GM12878 (cell line): ENCODE data around the gene SLC37A3.

Experiments
- EZH2 ChIP-seq: IDR thresholded peaks from 2 replicates; pipeline ENCODE4 v1.6.1; 2012; ENCODE audit warnings: low read depth, mild to moderate bottlenecking, control low read depth, inconsistent platforms, low read length, borderline replicate concordance; ENCODE audit not compliant: control insufficient read depth
- POLR2A ChIP-seq: IDR thresholded peaks from 2 replicates; pipeline ENCODE4 v1.6.1; 2011; ENCODE audit warnings: low read depth, mild to moderate bottlenecking, low read length
- POLR2AphosphoS2 ChIP-seq: IDR thresholded peaks from 2 replicates; pipeline ENCODE4 v1.6.1; 2011; ENCODE audit warnings: low read depth, mild to moderate bottlenecking, low read length, improper control_type of control experiment, moderate library complexity
- SREBF2 ChIP-seq: IDR thresholded peaks from 2 replicates; pipeline ENCODE4 v1.6.1; 2012; ENCODE audit warnings: mild to moderate bottlenecking, low read length
- ZNF274 ChIP-seq: IDR thresholded peaks from one replicate; pipeline ENCODE4 v1.8.0; 2011; ENCODE audit not compliant: insufficient read length, insufficient read depth
- TF ChIP-seq, protein P1 (sequence below), 3 experiments: IDR thresholded peaks in 2 of 3; conservative IDR thresholded peaks in 1 of 3; 2 replicates each; pipeline ENCODE4 v1.5.1; 2011; ENCODE audit warnings: low read depth in 3 of 3, low read length in 3 of 3, mild to moderate bottlenecking in 3 of 3, control low read depth in 2 of 3, moderate library complexity in 2 of 3, inconsistent platforms in 1 of 3, mixed read lengths in 1 of 3; ENCODE audit not compliant: control insufficient read depth in 2 of 3, insufficient read depth in 1 of 3; ENCODE audit errors: extremely low read depth in 1 of 3
- TF ChIP-seq, protein P2 (sequence below): IDR thresholded peaks from 2 replicates; pipeline ENCODE4 v1.6.1; 2012; ENCODE audit warnings: mild to moderate bottlenecking, low read depth, low read length

DNA sequence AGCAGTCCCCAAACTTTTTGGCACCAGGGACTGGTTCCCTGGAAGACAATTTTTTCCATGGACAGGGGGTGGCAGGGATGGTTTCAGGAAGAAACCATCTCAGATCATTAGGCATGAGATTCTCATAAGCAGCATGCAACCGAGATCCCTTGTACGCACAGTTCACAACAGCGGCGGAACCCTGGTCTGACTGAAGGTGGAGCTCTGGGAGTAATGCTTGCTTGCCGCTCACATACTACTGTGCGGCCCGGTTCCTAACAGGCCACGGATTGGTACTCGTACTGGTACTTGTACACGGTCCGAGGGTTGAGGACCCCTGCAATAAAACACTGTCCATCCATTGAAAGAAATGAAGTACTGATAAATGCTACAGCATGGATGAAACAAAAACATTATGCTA is 48.1 kb upstream of the SLC37A3 start:
- TF ChIP-seq, protein P1, sequence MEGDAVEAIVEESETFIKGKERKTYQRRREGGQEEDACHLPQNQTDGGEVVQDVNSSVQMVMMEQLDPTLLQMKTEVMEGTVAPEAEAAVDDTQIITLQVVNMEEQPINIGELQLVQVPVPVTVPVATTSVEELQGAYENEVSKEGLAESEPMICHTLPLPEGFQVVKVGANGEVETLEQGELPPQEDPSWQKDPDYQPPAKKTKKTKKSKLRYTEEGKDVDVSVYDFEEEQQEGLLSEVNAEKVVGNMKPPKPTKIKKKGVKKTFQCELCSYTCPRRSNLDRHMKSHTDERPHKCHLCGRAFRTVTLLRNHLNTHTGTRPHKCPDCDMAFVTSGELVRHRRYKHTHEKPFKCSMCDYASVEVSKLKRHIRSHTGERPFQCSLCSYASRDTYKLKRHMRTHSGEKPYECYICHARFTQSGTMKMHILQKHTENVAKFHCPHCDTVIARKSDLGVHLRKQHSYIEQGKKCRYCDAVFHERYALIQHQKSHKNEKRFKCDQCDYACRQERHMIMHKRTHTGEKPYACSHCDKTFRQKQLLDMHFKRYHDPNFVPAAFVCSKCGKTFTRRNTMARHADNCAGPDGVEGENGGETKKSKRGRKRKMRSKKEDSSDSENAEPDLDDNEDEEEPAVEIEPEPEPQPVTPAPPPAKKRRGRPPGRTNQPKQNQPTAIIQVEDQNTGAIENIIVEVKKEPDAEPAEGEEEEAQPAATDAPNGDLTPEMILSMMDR (IDR thresholded peaks at IDR 0.05 in 2 of 3, conservative IDR thresholded peaks at IDR 0.05 in 1 of 3; ENCODE audit: control insufficient read depth in 2 of 3, extremely low read depth in 1 of 3, insufficient read depth in 1 of 3, low read depth in 3 of 3, low read length in 3 of 3), result no peak
- TF ChIP-seq, protein P2, sequence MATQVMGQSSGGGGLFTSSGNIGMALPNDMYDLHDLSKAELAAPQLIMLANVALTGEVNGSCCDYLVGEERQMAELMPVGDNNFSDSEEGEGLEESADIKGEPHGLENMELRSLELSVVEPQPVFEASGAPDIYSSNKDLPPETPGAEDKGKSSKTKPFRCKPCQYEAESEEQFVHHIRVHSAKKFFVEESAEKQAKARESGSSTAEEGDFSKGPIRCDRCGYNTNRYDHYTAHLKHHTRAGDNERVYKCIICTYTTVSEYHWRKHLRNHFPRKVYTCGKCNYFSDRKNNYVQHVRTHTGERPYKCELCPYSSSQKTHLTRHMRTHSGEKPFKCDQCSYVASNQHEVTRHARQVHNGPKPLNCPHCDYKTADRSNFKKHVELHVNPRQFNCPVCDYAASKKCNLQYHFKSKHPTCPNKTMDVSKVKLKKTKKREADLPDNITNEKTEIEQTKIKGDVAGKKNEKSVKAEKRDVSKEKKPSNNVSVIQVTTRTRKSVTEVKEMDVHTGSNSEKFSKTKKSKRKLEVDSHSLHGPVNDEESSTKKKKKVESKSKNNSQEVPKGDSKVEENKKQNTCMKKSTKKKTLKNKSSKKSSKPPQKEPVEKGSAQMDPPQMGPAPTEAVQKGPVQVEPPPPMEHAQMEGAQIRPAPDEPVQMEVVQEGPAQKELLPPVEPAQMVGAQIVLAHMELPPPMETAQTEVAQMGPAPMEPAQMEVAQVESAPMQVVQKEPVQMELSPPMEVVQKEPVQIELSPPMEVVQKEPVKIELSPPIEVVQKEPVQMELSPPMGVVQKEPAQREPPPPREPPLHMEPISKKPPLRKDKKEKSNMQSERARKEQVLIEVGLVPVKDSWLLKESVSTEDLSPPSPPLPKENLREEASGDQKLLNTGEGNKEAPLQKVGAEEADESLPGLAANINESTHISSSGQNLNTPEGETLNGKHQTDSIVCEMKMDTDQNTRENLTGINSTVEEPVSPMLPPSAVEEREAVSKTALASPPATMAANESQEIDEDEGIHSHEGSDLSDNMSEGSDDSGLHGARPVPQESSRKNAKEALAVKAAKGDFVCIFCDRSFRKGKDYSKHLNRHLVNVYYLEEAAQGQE, result no peak
- TF ChIP-seq POLR2AphosphoS2 (no peak), SREBF2 (no peak), POLR2A (no peak), EZH2 (no peak), ZNF274 (no peak)
